ENCODE results near the gene HPCA.

The HPCA gene

DNA sequence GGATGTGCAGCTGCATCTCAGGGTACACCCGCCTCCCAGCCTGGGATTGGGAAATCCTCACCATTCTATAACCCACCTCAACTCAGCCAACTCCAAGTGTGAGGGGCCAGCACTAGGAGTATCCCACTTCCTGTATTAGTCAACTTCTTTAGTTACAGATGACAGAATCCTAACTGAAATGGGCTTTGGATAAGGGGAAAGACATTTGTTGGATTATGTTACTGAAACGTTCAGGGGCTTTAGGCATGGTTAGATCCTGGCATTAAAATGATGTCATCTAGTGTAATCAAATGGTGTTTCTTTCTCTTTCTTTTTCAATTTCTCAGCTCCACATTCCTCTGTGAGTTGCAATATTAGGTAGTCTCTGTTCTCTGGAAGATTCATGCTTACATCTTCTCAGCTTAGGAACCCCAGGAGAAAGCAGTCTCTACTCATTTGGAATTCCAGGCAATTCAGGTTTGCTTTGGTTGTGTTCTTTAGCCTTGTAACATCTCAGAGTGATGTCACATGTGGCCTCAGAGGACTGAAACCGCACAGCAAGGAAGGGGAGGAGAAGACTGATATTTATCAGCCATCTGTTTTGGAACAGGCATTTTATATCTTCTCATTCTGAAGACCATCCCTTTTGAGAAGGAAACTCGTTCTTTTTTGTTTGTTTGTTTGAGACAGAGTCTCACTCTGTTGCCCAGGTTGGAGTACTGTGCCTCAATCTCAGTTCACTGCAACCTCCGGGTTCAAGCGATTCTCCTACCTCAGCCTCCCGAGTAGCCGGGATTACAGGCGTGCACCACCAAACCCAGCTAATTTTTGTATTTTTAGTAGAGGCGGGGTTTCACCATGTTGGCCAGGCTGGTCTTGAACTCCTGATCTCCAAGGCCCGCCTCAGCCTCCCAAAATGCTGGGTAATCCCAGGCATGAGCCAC, 33.8 kb downstream of the HPCA start:
- no peak overlapping the region for H3K4me3 ChIP-seq (ENCODE audit: low read depth, low read length)
- ChIA-PET CTCF (interaction anchor here (0.9 to 8.3 kb wide), 10 partner anchors 8 to 168 kb away, joined by 3 to 70 read pairs (median 3); no protein-coding TSS in a partner anchor), POLR2A (interaction anchor here (0.5 to 1.2 kb wide), 3 partner anchors 45 to 504 kb away, joined by 3 read pairs; no protein-coding TSS in a partner anchor)
- no peak for DNase-seq (ENCODE audit: low read depth, low spot score)
- TF ChIP-seq, protein P1, sequence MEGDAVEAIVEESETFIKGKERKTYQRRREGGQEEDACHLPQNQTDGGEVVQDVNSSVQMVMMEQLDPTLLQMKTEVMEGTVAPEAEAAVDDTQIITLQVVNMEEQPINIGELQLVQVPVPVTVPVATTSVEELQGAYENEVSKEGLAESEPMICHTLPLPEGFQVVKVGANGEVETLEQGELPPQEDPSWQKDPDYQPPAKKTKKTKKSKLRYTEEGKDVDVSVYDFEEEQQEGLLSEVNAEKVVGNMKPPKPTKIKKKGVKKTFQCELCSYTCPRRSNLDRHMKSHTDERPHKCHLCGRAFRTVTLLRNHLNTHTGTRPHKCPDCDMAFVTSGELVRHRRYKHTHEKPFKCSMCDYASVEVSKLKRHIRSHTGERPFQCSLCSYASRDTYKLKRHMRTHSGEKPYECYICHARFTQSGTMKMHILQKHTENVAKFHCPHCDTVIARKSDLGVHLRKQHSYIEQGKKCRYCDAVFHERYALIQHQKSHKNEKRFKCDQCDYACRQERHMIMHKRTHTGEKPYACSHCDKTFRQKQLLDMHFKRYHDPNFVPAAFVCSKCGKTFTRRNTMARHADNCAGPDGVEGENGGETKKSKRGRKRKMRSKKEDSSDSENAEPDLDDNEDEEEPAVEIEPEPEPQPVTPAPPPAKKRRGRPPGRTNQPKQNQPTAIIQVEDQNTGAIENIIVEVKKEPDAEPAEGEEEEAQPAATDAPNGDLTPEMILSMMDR (IDR thresholded peaks at IDR 0.05; ENCODE audit: insufficient read depth, low read length, missing control alignments), result no peak

DNA sequence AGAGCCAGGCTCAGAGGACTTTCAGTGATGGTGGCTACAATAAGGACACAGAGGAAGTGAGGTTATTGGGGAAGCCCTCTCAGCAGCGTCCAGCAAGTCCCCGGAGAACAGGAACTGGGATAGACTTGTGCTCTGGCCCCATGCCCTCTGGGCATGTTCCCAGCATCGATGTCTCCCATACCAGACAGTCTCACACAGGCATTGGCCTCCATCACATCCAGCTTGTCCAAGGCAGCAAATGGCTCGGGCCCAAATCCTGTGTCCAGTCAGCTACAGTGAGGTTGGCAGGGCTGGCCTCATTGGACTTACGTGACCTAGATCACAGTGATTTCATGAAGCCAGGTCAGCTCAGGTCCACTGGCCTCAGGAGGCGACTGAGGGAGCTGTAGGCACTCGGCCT, 34.5 kb downstream of the HPCA start:
- no peak overlapping the region for H3K4me3 ChIP-seq (ENCODE audit: low read depth, low read length)
- ChIA-PET POLR2A (no interaction called here), CTCF (interaction anchor here (0.8 to 8.3 kb wide), 6 partner anchors 11 to 165 kb away, joined by 3 to 70 read pairs (median 3); no protein-coding TSS in a partner anchor)
- TF ChIP-seq, protein P1 (IDR thresholded peaks at IDR 0.05; ENCODE audit: insufficient read depth, low read length, missing control alignments), result no peak
- DNase-seq (ENCODE audit: low read depth, low spot score), result no peak

DNA sequence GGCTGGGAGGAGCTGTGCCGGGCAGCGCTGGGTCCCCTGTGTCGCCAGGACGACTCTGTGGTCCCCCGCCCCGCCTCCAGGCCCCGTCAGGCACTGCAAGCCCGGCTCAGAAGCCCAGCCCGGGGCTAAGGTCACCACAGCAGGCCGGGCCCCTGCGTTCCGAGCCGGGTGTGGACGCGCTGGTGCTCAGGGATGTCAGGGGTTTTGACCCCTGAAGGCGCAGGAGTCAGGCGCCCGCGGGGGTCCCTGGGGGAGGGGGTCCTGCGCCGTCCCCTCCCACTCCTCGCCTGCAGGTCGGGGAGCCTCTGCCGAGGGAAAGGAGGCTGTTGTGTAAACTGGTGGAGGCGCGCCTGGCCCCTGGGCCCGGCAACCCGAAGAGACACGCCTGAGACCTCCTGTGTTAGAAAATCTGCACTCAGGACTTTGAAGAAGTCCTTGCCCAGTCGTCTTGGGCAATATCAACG, 38.6 kb downstream of the HPCA start:
- DNase-seq (ENCODE audit: low read depth, low spot score), result no peak
- POLR2A ChIA-PET, result no interaction called here
- TF ChIP-seq, protein P1 (IDR thresholded peaks at IDR 0.05; ENCODE audit: insufficient read depth, low read length, missing control alignments), result no peak
- no peak overlapping the region for H3K4me3 ChIP-seq (ENCODE audit: low read depth, low read length)
- CTCF ChIA-PET, result no interaction called here

DNA sequence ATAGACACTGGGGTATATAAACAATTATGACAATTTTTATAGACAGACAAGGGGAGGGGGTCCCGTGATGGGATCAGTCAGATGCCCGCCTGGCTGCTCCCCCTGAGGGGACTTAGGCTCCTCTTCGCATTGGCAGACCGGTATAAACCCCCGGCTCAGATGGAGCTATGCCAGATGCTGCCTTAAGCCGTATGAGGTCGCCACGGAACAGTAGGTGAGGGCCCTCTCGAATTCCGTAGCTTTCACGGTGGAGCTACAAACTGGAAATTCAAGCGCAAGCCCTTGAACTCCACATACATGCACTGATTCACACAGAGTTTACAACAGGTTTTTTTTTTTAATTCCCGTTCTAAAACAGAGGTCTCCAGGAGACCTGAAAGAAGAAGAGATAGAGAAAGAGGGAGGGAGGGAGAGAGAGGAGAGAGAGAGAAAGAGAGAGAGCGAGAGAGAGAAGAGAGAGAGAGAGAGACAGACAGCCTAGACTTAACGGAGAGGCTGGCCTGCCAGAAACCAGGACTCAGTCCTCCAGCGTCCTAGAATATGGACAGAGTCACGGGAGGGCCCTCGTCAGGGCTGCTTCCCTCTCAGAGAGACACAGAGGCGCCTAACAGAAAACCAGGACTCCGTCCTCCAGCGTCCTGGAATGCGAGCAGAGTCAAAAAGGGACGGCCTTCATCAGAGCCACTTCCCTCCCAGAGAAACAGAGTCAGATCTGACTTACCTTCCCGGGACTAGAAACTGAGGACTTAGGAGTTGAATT, 39.3 kb downstream of the HPCA start:
- ChIA-PET CTCF (interaction anchor here (1.7 kb wide), 1 partner anchor 33 kb away, joined by 5 read pairs; no protein-coding TSS in a partner anchor), POLR2A (no interaction called here)
- TF ChIP-seq, protein P1 (IDR thresholded peaks at IDR 0.05; ENCODE audit: insufficient read depth, low read length, missing control alignments), result no peak
- no peak for DNase-seq (ENCODE audit: low read depth, low spot score)
- H3K4me3 ChIP-seq (ENCODE audit: low read depth, low read length), result no peak overlapping the region

DNA sequence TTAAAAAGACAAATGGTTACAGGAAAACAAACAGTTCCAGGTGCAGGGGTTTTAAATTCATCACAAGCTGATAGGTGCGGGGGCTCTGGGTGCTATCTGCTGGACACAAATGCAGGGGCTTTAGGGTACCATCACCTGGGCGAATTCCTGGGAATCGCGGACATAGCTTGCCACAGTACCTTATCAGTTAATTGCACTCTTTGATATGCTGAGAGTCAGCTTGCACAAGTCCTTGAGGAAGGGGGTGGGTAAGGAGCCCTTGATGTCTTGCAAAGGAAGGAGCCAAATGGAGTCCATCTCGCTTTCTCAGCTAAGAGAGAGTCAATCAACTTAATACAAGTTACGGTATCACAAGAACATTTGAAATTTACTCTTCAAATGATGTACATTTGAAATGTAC, 40.3 kb downstream of the HPCA start:
- ChIA-PET POLR2A (no interaction called here), CTCF (interaction anchor here (1.7 to 15.5 kb wide), 2 partner anchors 34 to 159 kb away, joined by 5 to 188 read pairs; no protein-coding TSS in a partner anchor)
- H3K4me3 ChIP-seq (ENCODE audit: low read depth, low read length), result no peak overlapping the region
- no peak for DNase-seq (ENCODE audit: low read depth, low spot score)
- TF ChIP-seq, protein P1 (IDR thresholded peaks at IDR 0.05; ENCODE audit: insufficient read depth, low read length, missing control alignments), result no peak
